A549 (cell line): ENCODE measurements around the gene GGNBP2.

Experiments used
- CTCF ChIP-seq: fragments of >200 bp; sonication (Bioruptor Twin); formaldehyde crosslinking; IDR thresholded peaks from 3 replicates; pipeline ENCODE4 v1.5.1; 2016
- EHMT2 ChIP-seq: fragments of 200-600 bp; sonication (generic); IDR thresholded peaks from 2 replicates; pipeline ENCODE4 v1.6.1; 2016; ENCODE audit warnings: antibody characterized with exemption, low read depth, mild to moderate bottlenecking, moderate library complexity
- KDM1A ChIP-seq: fragments of 200-600 bp; sonication (generic); IDR thresholded peaks from 2 replicates; pipeline ENCODE4 v1.6.1; 2016; ENCODE audit warnings: low read depth, mild to moderate bottlenecking
- POLR2A ChIP-seq: IDR thresholded peaks from 2 replicates; pipeline ENCODE4 v1.6.1; 2012; ENCODE audit warnings: mild to moderate bottlenecking, low read length
- SREBF2 ChIP-seq: fragments of 450-650 bp; IDR thresholded peaks from 2 replicates; pipeline ENCODE4 v1.6.1; 2014; ENCODE audit warnings: mild to moderate bottlenecking, moderate library complexity

DNA sequence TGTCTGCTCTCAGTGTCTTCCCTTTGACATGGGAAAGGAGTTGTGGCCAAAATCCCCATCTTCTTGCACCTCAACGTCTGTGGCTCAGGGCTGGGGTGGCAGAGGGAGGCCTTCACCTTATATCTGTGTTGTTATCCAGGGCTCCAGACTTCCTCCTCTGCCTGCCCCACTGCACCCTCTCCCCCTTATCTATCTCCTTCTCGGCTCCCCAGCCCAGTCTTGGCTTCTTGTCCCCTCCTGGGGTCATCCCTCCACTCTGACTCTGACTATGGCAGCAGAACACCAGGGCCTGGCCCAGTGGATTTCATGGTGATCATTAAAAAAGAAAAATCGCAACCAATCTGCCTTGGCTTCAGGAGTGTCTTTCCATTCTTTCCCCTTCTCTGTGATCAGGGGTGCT lies 55.7 kb downstream of the GGNBP2 start:
- no peak for TF ChIP-seq KDM1A
- no peak for TF ChIP-seq CTCF
- no peak for TF ChIP-seq POLR2A
- no peak for TF ChIP-seq SREBF2
- TF ChIP-seq EHMT2: no peak
